ENCODE measurements around the gene SPRN. TPM values are rescaled to one million over a fixed set of nuclear protein-coding genes. Genes with fewer than 3 reads are reported as not detected.

The SPRN gene
- total and polyA plus RNA-seq, 2 donors from 2014 or later: not detected

DNA sequence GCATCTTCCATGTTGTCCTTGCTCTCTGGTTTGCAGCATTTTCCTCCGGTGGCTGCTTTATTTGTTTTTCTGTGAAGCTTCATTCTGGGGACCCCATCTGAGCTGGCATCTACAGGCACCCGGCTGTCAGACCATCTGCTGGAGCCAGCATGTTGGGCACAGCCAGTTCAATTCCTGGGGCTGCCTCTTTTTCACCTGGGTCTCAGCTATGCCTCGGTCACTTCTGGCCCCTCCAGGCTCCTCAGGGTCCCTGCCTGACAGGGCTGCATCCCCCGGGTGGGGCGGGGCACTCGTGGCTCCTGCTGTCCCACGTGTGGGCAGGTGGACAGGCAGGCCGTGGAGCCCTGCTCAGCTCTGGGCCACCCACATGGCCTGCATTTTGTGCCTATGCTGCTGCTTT is 37.4 kb upstream of the SPRN start:
- Histone ChIP-seq H3K9me3 (ENCODE audit: control insufficient read depth in 2 of 3, insufficient read depth in 1 of 3, low read length in 3 of 3) (no peaks in the 10 kb centered on the region), H3K4me3 (ENCODE audit: low read length in 3 of 3) (no peak overlapping the region), H3K27ac (ENCODE audit: low read depth in 2 of 2, low read length in 2 of 2) (no peak overlapping the region), H3K36me3 (ENCODE audit: control insufficient read depth in 2 of 3, insufficient read depth in 3 of 3, low read length in 3 of 3) (no peaks in the 10 kb centered on the region), H3K27me3 (ENCODE audit: control insufficient read depth, insufficient read depth, low read length) (no peaks in the 10 kb centered on the region), H3K4me1 (ENCODE audit: control insufficient read depth in 2 of 3, insufficient read depth in 2 of 3, low read depth in 1 of 3, low read length in 3 of 3) (no peaks in the 10 kb centered on the region), H3K9ac (ENCODE audit: low read length in 3 of 3) (no peak overlapping the region)
- DNase-seq (no peak), FAIRE-seq (no peak)
- TF ChIP-seq CTCF (IDR thresholded peaks at IDR 0.05; ENCODE audit: borderline replicate concordance, extremely low read depth, insufficient read depth): no peak
- intact Hi-C loops (cut with DNase I): no loop called here

DNA sequence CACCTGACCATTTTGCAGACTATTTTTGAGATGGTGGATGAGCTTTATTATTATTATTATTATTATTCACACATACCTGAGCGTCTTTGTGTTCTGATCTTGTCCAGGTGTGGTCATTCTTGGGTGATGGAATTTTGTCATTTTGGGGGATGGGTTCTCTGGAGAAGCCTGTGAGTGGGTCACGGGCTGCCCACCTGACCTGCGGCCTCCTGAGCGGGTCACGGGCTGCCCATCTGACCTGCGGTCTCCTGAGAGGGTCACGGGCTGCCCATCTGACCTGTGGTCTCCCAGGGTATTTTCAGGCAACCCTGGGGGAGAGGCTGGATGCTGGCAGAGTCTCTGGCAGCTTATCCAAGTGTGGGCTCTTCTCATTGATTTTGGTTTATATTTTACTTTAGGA is 36.6 kb upstream of the SPRN start:
- DNase-seq (no peak), FAIRE-seq (no peak)
- Histone ChIP-seq H3K9me3 (ENCODE audit: control insufficient read depth in 2 of 3, insufficient read depth in 1 of 3, low read length in 3 of 3) (no peaks in the 10 kb centered on the region), H3K36me3 (ENCODE audit: control insufficient read depth in 2 of 3, insufficient read depth in 3 of 3, low read length in 3 of 3) (no peaks in the 10 kb centered on the region), H3K4me3 (ENCODE audit: low read length in 3 of 3) (no peak overlapping the region), H3K27ac (ENCODE audit: low read depth in 2 of 2, low read length in 2 of 2) (no peak overlapping the region), H3K27me3 (ENCODE audit: control insufficient read depth, insufficient read depth, low read length) (no peaks in the 10 kb centered on the region), H3K9ac (ENCODE audit: low read length in 3 of 3) (no peak overlapping the region), H3K4me1 (ENCODE audit: control insufficient read depth in 2 of 3, insufficient read depth in 2 of 3, low read depth in 1 of 3, low read length in 3 of 3) (no peaks in the 10 kb centered on the region)
- intact Hi-C loops (cut with DNase I): no loop called here
- TF ChIP-seq CTCF (IDR thresholded peaks at IDR 0.05; ENCODE audit: borderline replicate concordance, extremely low read depth, insufficient read depth): no peak

GRCh38 chr10:133460208-133460769 is 35.9 kb upstream of the SPRN start:
- no peak overlapping the region for H3K9ac ChIP-seq (ENCODE audit: low read length in 3 of 3)
- DNase-seq (no peak), FAIRE-seq (no peak)
- no peaks in the 10 kb centered on the region for H3K9me3 ChIP-seq (ENCODE audit: control insufficient read depth in 2 of 3, insufficient read depth in 1 of 3, low read length in 3 of 3)
- H3K27me3 ChIP-seq (ENCODE audit: control insufficient read depth, insufficient read depth, low read length): no peaks in the 10 kb centered on the region
- H3K36me3 ChIP-seq (ENCODE audit: control insufficient read depth in 2 of 3, insufficient read depth in 3 of 3, low read length in 3 of 3): no peaks in the 10 kb centered on the region
- H3K27ac ChIP-seq (ENCODE audit: low read depth in 2 of 2, low read length in 2 of 2): no peak overlapping the region
- H3K4me1 ChIP-seq (ENCODE audit: control insufficient read depth in 2 of 3, insufficient read depth in 2 of 3, low read depth in 1 of 3, low read length in 3 of 3): no peaks in the 10 kb centered on the region
- intact Hi-C loops (cut with DNase I): no loop called here
- no peak for TF ChIP-seq CTCF (IDR thresholded peaks at IDR 0.05; ENCODE audit: borderline replicate concordance, extremely low read depth, insufficient read depth)
- no peak overlapping the region for H3K4me3 ChIP-seq (ENCODE audit: low read length in 3 of 3)
